Cerebellar cortex (tissue), 1 donor: ENCODE results near the gene ZBED4.
A peak's percentile ranks its signal among the peaks of the same experiment; 100 is the strongest.

Experiments
- DNase-seq: peaks from one replicate; pipeline ENCODE4 v3.0.0-alpha.2; 2015; ENCODE audit warnings: low spot score

The ZBED4 gene

GRCh38 chr22:49878206-49878605 lies 24.6 kb downstream of the ZBED4 start:
- DNase-seq, result no peak

GRCh38 chr22:49879871-49880270 lies 26.2 kb downstream of the ZBED4 start:
- DNase-seq, result no peak

- no peak for DNase-seq
Observed at GRCh38 chr22:49880281-49880680, 26.6 kb downstream of the ZBED4 start.

GRCh38 chr22:49881856-49882255 lies 28.2 kb downstream of the ZBED4 start:
- no peak for DNase-seq

GRCh38 chr22:49882519-49883293 lies 29.1 kb downstream of the ZBED4 start:
- DNase-seq, result peak; percentile 35

GRCh38 chr22:49883294-49883640 lies 29.6 kb downstream of the ZBED4 start:
- DNase-seq, result no peak

GRCh38 chr22:49884075-49884474 lies 30.4 kb downstream of the ZBED4 start:
- no peak for DNase-seq

- DNase-seq, result no peak
Observed at GRCh38 chr22:49884503-49885260, 31.0 kb downstream of the ZBED4 start.

GRCh38 chr22:49885281-49885680 lies 31.6 kb downstream of the ZBED4 start:
- DNase-seq, result no peak

GRCh38 chr22:49885881-49886280 lies 32.2 kb downstream of the ZBED4 start:
- no peak for DNase-seq

GRCh38 chr22:49886346-49887063 lies 32.9 kb downstream of the ZBED4 start:
- no peak for DNase-seq

GRCh38 chr22:49887064-49887451 lies 33.4 kb downstream of the ZBED4 start:
- no peak for DNase-seq

GRCh38 chr22:49887702-49888101 lies 34.1 kb downstream of the ZBED4 start:
- no peak for DNase-seq

GRCh38 chr22:49889071-49889470 lies 35.4 kb downstream of the ZBED4 start:
- no peak for DNase-seq

GRCh38 chr22:49892226-49892899 lies 38.7 kb downstream of the ZBED4 start:
- DNase-seq, result peak; percentile 99

GRCh38 chr22:49893025-49893424 lies 39.4 kb downstream of the ZBED4 start:
- no peak for DNase-seq

GRCh38 chr22:49894322-49895054 lies 40.8 kb downstream of the ZBED4 start:
- no peak for DNase-seq

- no peak for DNase-seq
Observed at GRCh38 chr22:49896201-49896600, 42.6 kb downstream of the ZBED4 start.

- DNase-seq, result no peak
Observed at GRCh38 chr22:49897015-49897684, 43.5 kb downstream of the ZBED4 start.

- no peak for DNase-seq
Observed at GRCh38 chr22:49899530-49899929, 45.9 kb downstream of the ZBED4 start.
